Tibial artery (tissue), 4 donors: ENCODE data around the gene HSPB1.
"Not testable (repeated sequence)": the region's sequence is repeated elsewhere in the genome, so short reads cannot be mapped to it uniquely, and the experiment has no call there.

Source experiments
- DNase-seq, 2 donors: peaks; one replicate each; pipeline ENCODE4 v3.0.0-alpha.2; 2019
- H3K27ac ChIP-seq, 2 donors: fragments of 200-600 bp; sonication (generic) in 1 of 2; 1 replicate in 1 of 2; 2 replicates in 1 of 2; pipeline ENCODE4 v1.5.1; 2018 to 2019; ENCODE audit warnings: mild to moderate bottlenecking in 1 of 2
- H3K27me3 ChIP-seq, 2 donors: fragments of 200-600 bp; sonication (generic) in 1 of 2; one replicate each; pipeline versions ENCODE4 v1.5.1 to v1.6.0; 2016 to 2019
- H3K36me3 ChIP-seq, 3 donors: fragments of 200-600 bp; sonication (generic) in 2 of 3; one replicate each; pipeline ENCODE4 v1.5.1; 2016 to 2019; ENCODE audit warnings: mild to moderate bottlenecking in 2 of 3
- H3K4me1 ChIP-seq, 4 donors: fragments of 200-600 bp; sonication (generic) in 2 of 4; 1 replicate in 3 of 4; 2 replicates in 1 of 4; pipeline ENCODE4 v1.5.1; 2016 to 2019
- H3K4me3 ChIP-seq, 2 donors: fragments of 200-600 bp; sonication (generic) in 1 of 2; 1 replicate in 1 of 2; 2 replicates in 1 of 2; pipeline ENCODE4 v1.5.1; 2018 to 2019; ENCODE audit warnings: mild to moderate bottlenecking in 2 of 2
- H3K9me3 ChIP-seq, 3 donors: fragments of 200-600 bp; sonication (generic) in 1 of 3; one replicate each; pipeline ENCODE4 v1.5.1; 2016 to 2019
- intact Hi-C: fragments of 100-400 bp; cut with DNase I; formaldehyde crosslinking; loops from one replicate; pipeline ENCODE4 v1.15.0; 2023; ENCODE audit warnings: low total_unique reads
- TF ChIP-seq, protein P1 (sequence below), 2 experiments: fragments of 200-600 bp in 1 of 2; fragments of 450-650 bp in 1 of 2; IDR thresholded peaks; one replicate each; pipeline ENCODE4 v1.5.1; 2017 to 2019; ENCODE audit warnings: antibody characterized with exemption in 2 of 2, mild to moderate bottlenecking in 1 of 2, moderate library complexity in 1 of 2

Gene HSPB1

DNA sequence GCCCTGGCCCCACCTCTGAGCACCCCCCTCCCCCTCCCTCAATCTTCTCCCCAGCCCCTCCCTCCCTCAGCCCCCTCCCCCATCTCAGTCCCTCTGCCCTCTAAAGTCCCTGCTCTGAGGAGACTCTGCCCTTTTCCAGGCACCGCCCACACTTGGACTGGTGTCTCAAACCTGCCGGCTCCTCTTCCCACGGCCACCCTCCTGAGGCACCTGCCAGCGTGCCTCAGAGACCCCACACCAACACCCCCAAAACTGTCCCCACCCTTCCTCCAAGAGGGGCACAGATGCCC is 34.6 kb upstream of the HSPB1 start:
- intact Hi-C loops, result no loop called here
- Histone ChIP-seq H3K27ac (no peak overlapping the region), H3K4me3 (no peak overlapping the region), H3K27me3 (peaks cover 0 to 60% of the 10 kb centered on the region in 2 donors), H3K9me3 (no peaks in the 10 kb centered on the region), H3K36me3 (no peaks in the 10 kb centered on the region), H3K4me1 (peaks cover 0 to 23% (median 19%) of the 10 kb centered on the region in 4 donors)
- DNase-seq, result no peak
- TF ChIP-seq, protein P1, sequence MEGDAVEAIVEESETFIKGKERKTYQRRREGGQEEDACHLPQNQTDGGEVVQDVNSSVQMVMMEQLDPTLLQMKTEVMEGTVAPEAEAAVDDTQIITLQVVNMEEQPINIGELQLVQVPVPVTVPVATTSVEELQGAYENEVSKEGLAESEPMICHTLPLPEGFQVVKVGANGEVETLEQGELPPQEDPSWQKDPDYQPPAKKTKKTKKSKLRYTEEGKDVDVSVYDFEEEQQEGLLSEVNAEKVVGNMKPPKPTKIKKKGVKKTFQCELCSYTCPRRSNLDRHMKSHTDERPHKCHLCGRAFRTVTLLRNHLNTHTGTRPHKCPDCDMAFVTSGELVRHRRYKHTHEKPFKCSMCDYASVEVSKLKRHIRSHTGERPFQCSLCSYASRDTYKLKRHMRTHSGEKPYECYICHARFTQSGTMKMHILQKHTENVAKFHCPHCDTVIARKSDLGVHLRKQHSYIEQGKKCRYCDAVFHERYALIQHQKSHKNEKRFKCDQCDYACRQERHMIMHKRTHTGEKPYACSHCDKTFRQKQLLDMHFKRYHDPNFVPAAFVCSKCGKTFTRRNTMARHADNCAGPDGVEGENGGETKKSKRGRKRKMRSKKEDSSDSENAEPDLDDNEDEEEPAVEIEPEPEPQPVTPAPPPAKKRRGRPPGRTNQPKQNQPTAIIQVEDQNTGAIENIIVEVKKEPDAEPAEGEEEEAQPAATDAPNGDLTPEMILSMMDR (IDR thresholded peaks at IDR 0.05), result no peak

DNA sequence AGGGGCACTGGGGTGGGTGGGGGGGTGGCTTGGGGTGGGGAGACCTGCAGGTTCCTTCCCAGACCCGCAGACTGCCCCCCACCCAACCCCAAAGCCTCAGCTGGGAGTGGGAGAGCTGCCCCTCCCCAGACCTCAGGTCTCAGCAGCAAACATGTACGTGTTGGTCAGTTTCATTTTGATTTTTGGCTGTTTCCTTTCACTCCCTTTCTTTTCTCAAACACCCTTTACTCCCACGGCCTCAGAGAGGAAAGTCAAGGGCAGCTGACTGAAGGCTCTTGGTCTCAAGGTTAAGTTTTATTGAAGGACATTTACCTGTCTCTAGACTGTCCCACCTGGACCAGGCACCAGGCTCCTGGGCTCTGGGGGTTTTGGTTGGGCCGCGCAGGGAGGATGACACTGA is 34.1 kb upstream of the HSPB1 start:
- Histone ChIP-seq H3K27me3 (peaks cover 0 to 59% of the 10 kb centered on the region in 2 donors), H3K9me3 (no peaks in the 10 kb centered on the region), H3K4me1 (peaks cover 0 to 23% (median 19%) of the 10 kb centered on the region in 4 donors), H3K27ac (no peak overlapping the region), H3K36me3 (no peaks in the 10 kb centered on the region), H3K4me3 (no peak overlapping the region)
- no peak for DNase-seq
- TF ChIP-seq, protein P1 (IDR thresholded peaks at IDR 0.05), result no peak
- intact Hi-C loops, result no loop called here

DNA sequence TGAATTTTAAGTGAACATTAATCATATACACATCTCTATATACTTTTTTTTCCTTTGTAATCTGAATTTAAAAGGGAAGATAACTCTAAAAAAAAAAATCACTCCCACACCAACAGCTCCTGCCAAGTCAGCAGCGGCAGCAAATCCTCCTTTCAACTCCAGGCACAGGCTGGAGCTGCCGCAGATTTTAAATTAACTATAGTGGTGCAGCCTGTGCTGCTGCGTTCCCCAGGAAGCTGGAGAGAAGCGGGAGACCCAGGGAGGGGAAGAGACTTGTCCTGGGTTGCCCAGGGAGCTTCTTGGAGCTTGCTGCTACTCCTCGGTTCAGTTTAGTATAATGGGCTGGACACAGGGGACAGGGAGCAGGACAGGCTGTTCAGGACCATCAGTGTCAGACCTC is 32.6 kb upstream of the HSPB1 start:
- no peak for DNase-seq
- peaks cover 0 to 23% (median 19%) of the 10 kb centered on the region in 4 donors for H3K4me1 ChIP-seq
- peaks cover 0 to 71% of the 10 kb centered on the region in 2 donors for H3K27me3 ChIP-seq
- no peaks in the 10 kb centered on the region for H3K9me3 ChIP-seq
- TF ChIP-seq, protein P1 (IDR thresholded peaks at IDR 0.05), result no peak
- no peaks in the 10 kb centered on the region for H3K36me3 ChIP-seq
- intact Hi-C loops, result no loop called here
- no peak overlapping the region for H3K4me3 ChIP-seq
- no peak overlapping the region for H3K27ac ChIP-seq

DNA sequence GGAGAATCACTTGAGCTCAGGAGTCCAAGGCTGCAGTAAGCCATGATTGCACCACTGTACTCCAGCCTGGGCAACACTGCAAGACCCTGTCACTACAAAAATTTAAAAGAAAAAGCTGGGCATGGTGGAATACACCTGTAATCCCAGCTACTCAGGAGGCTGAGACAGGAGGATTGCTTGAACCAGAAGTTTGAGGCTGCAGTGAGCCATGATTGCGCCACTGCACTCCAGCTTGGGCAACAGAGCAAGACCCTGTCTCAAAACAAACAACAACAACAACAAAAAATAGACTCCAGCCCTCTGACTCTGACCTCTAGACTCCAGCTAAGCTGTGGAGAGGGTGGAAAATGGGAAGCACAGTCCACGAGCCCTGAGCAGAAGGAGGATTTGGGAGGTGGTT is 31.1 kb upstream of the HSPB1 start:
- intact Hi-C loops, DNase-seq, H3K9me3 ChIP-seq, H3K27ac ChIP-seq, H3K36me3 ChIP-seq, H3K4me3 ChIP-seq: not testable (repeated sequence)
- Histone ChIP-seq H3K27me3 (peaks cover 0 to 77% of the 10 kb centered on the region in 2 donors), H3K4me1 (peaks cover 0 to 23% (median 19%) of the 10 kb centered on the region in 4 donors)

DNA sequence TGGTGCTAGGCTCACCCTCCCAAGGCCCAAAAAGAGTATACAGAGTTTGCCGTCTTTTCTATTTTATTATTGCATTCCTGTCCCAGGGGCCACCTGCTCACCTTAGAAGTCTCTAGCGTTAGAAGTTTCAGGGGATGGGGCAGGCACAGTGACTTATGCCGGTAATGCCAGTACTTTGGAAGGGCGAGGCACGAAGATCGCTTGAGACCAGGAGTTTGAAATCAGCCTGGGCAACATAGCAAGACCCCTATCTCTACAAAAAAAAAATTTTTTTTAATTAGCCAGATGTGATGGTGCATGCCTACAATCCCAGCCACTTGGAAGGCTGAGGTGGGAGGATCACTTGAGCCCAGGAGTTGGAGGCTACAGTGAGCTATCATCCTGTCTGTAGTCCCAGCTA is 30.3 kb upstream of the HSPB1 start:
- Histone ChIP-seq H3K27me3 (peaks cover 0 to 77% of the 10 kb centered on the region in 2 donors), H3K4me1 (peaks cover 0 to 18% (median 14%) of the 10 kb centered on the region in 4 donors), H3K36me3 (no peaks in the 10 kb centered on the region), H3K27ac (no peak overlapping the region), H3K4me3 (no peak overlapping the region), H3K9me3 (no peaks in the 10 kb centered on the region)
- TF ChIP-seq, protein P1 (IDR thresholded peaks at IDR 0.05), result no peak
- intact Hi-C loops, result no loop called here
- no peak for DNase-seq

DNA sequence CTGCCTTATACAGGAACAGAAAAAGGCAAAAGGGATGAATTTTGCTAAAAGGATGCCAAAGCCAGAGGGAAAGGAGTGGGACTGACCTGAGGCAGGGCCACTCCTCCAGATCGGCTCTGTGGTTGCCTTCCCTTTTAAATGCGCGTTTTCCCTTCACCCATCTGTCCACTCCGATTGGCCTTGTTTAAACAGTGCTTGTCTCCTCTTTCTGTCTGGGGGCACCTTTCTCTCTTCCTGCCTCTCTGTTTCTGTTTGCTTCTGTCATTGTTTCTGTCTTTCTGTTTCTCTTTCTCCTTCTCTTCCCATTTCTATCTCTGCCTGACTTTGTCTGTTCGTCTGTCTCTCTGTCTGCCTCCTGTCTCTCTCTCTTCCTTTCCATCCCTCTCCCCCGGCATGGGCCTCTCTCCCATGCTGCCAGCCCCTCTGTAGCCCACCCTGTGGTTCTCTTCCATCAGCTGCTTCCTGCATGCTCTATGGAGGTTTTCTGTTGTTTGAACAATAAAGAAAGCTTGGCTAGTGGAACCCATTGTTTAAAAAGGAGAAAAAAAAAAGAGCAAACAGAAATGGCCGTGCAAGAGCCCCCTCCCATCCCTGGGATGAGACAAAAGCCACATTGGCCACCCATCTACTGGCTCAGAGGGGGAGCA is 29.5 kb upstream of the HSPB1 start:
- Histone ChIP-seq H3K4me1 (peaks cover 0 to 9% (median 5%) of the 10 kb centered on the region in 4 donors), H3K36me3 (no peaks in the 10 kb centered on the region), H3K9me3 (no peaks in the 10 kb centered on the region), H3K4me3 (no peak overlapping the region), H3K27me3 (peaks cover 0 to 68% of the 10 kb centered on the region in 2 donors), H3K27ac (no peak overlapping the region)
- no peak for DNase-seq
- TF ChIP-seq, protein P1 (IDR thresholded peaks at IDR 0.05), result no peak
- intact Hi-C loops, result no loop called here
